RWPE2 (cell line): ENCODE measurements around the gene BTF3.
"Not testable (repeated sequence)": the region's sequence is repeated elsewhere in the genome, so short reads cannot be mapped to it uniquely, and the experiment has no call there.

Source experiments
- ATAC-seq: fragments of 200-7000 bp; cut with Tn5 transposase; 3 replicates; pipeline ENCODE4 v1.9.1; 2021; ENCODE audit warnings: low read depth
- DNase-seq: peaks from one replicate; pipeline ENCODE4 v3.0.0-alpha.2; 2020; ENCODE audit warnings: low spot score
- H3K27ac ChIP-seq: fragments of 450-650 bp; 2 replicates; pipeline ENCODE4 v1.5.1; 2017; ENCODE audit warnings: mild to moderate bottlenecking; ENCODE audit not compliant: poor library complexity, severe bottlenecking
- H3K27me3 ChIP-seq: fragments of 250-450 bp; sonication (Bioruptor Pico); 2 replicates; pipeline ENCODE4 v1.5.1; 2021; ENCODE audit warnings: mild to moderate bottlenecking, moderate library complexity; ENCODE audit not compliant: insufficient read depth, poor library complexity, severe bottlenecking
- H3K36me3 ChIP-seq: fragments of 250-450 bp; sonication (Bioruptor Pico); 2 replicates; pipeline ENCODE4 v1.5.1; 2020; ENCODE audit warnings: low read depth, mild to moderate bottlenecking, moderate library complexity
- H3K4me1 ChIP-seq: fragments of 250-450 bp; sonication (Bioruptor Pico); 2 replicates; pipeline ENCODE4 v1.5.1; 2021; ENCODE audit warnings: mild to moderate bottlenecking, moderate library complexity; ENCODE audit not compliant: insufficient read depth, poor library complexity, severe bottlenecking
- H3K4me3 ChIP-seq: fragments of 250-450 bp; sonication (Bioruptor Pico); 2 replicates; pipeline ENCODE4 v1.5.1; 2021; ENCODE audit warnings: mild to moderate bottlenecking, moderate library complexity; ENCODE audit not compliant: severe bottlenecking
- H3K9me3 ChIP-seq: fragments of 250-450 bp; sonication (Bioruptor Pico); 2 replicates; pipeline ENCODE4 v1.5.1; 2021; ENCODE audit warnings: mild to moderate bottlenecking, moderate library complexity; ENCODE audit not compliant: severe bottlenecking
- TF ChIP-seq, protein P1 (sequence below): fragments of 450-650 bp; IDR thresholded peaks from one replicate; pipeline ENCODE4 v1.5.1; 2017; ENCODE audit warnings: mild to moderate bottlenecking, moderate library complexity; ENCODE audit not compliant: poor library complexity, severe bottlenecking

The BTF3 gene

GRCh38 chr5:73451224-73452130, 46.8 kb upstream of the BTF3 start:
- TF ChIP-seq, protein P1, sequence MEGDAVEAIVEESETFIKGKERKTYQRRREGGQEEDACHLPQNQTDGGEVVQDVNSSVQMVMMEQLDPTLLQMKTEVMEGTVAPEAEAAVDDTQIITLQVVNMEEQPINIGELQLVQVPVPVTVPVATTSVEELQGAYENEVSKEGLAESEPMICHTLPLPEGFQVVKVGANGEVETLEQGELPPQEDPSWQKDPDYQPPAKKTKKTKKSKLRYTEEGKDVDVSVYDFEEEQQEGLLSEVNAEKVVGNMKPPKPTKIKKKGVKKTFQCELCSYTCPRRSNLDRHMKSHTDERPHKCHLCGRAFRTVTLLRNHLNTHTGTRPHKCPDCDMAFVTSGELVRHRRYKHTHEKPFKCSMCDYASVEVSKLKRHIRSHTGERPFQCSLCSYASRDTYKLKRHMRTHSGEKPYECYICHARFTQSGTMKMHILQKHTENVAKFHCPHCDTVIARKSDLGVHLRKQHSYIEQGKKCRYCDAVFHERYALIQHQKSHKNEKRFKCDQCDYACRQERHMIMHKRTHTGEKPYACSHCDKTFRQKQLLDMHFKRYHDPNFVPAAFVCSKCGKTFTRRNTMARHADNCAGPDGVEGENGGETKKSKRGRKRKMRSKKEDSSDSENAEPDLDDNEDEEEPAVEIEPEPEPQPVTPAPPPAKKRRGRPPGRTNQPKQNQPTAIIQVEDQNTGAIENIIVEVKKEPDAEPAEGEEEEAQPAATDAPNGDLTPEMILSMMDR: peak; percentile 99
- Histone ChIP-seq H3K27ac (no peak overlapping the region), H3K27me3 (peaks cover 19% of the 10 kb centered on the region), H3K9me3 (no peaks in the 10 kb centered on the region), H3K36me3 (0 out of 2 replicates have a peak, but pooled peaks cover 2% of the 10 kb centered on the region), H3K4me3 (peak overlapping the region; percentile 24), H3K4me1 (peaks cover 4% of the 10 kb centered on the region)
- ATAC-seq: peak; percentile 42
- peak; percentile 77 for DNase-seq

- TF ChIP-seq, protein P1: no peak
- peaks cover 19% of the 10 kb centered on the region for H3K27me3 ChIP-seq
- H3K4me1 ChIP-seq: peaks cover 4% of the 10 kb centered on the region
- no peak for ATAC-seq
- H3K9me3 ChIP-seq: no peaks in the 10 kb centered on the region
- H3K27ac ChIP-seq: no peak overlapping the region
- no peaks in the 10 kb centered on the region for H3K36me3 ChIP-seq
- no peak for DNase-seq
- no peak overlapping the region for H3K4me3 ChIP-seq
Observed at GRCh38 chr5:73452215-73452614, 46.0 kb upstream of the BTF3 start.

- no peaks in the 10 kb centered on the region for H3K9me3 ChIP-seq
- no peak overlapping the region for H3K27ac ChIP-seq
- H3K36me3 ChIP-seq: no peaks in the 10 kb centered on the region
- H3K4me1 ChIP-seq: no peaks in the 10 kb centered on the region
- peaks cover 14% of the 10 kb centered on the region for H3K27me3 ChIP-seq
- no peak overlapping the region for H3K4me3 ChIP-seq
- TF ChIP-seq, protein P1: peak; percentile 98
- ATAC-seq: peak; percentile 83
- no peak for DNase-seq
Observed at GRCh38 chr5:73454379-73455036, 43.7 kb upstream of the BTF3 start.

- H3K36me3 ChIP-seq, H3K27me3 ChIP-seq, DNase-seq, H3K9me3 ChIP-seq, H3K4me3 ChIP-seq, H3K4me1 ChIP-seq, H3K27ac ChIP-seq, ATAC-seq: not testable (repeated sequence)
Observed at GRCh38 chr5:73456462-73456861, 41.8 kb upstream of the BTF3 start.

GRCh38 chr5:73459366-73459765, 38.9 kb upstream of the BTF3 start:
- Histone ChIP-seq H3K36me3 (no peaks in the 10 kb centered on the region), H3K9me3 (no peaks in the 10 kb centered on the region), H3K4me3 (no peak overlapping the region), H3K27ac (no peak overlapping the region), H3K27me3 (no peaks in the 10 kb centered on the region), H3K4me1 (no peaks in the 10 kb centered on the region)
- no peak for DNase-seq
- ATAC-seq: no peak
- TF ChIP-seq, protein P1: no peak
